Neural cell (in vitro differentiated cells): ENCODE measurements around the gene TSR3. TPM values are rescaled to one million over a fixed set of nuclear protein-coding genes. Genes with fewer than 3 reads are reported as not detected.

Experiments
- H2AFZ ChIP-seq: fragments of 200-600, 300-800 bp; sonication (generic), shearing (Covaris generic); 2 replicates; pipeline ENCODE4 v1.6.0; 2014; ENCODE audit warnings: low read depth, mild to moderate bottlenecking, antibody characterized with exemption, low read length, moderate library complexity
- H3F3A ChIP-seq: fragments of 200-600 bp; shearing (Covaris generic); 2 replicates; pipeline ENCODE4 v1.6.1; 2016; ENCODE audit warnings: mild to moderate bottlenecking, moderate library complexity, mixed read lengths, antibody characterized with exemption, low read length; ENCODE audit not compliant: insufficient read depth, poor library complexity, severe bottlenecking
- H3K27ac ChIP-seq: fragments of 200-600, 300-800 bp; sonication (generic), shearing (Covaris generic); 2 replicates; pipeline ENCODE4 v1.5.1; 2014; ENCODE audit warnings: mild to moderate bottlenecking, low read length, moderate library complexity
- H3K27me3 ChIP-seq: fragments of 300-800, 200-600 bp; sonication (generic), shearing (Covaris generic); 2 replicates; pipeline ENCODE4 v1.6.0; 2014; ENCODE audit warnings: mild to moderate bottlenecking, low read depth, low read length, moderate library complexity; ENCODE audit not compliant: insufficient read depth
- H3K36me3 ChIP-seq: fragments of 300-800, 200-600 bp; sonication (generic), shearing (Covaris generic); 2 replicates; pipeline ENCODE4 v1.5.1; 2014; ENCODE audit warnings: mild to moderate bottlenecking, antibody characterized with exemption, low read length, moderate library complexity; ENCODE audit not compliant: insufficient read depth
- H3K4me2 ChIP-seq: fragments of 300-800, 200-600 bp; sonication (generic), shearing (Covaris generic); 2 replicates; pipeline ENCODE4 v1.6.0; 2014; ENCODE audit warnings: mild to moderate bottlenecking, low read length
- H3K4me3 ChIP-seq: fragments of 300-800, 200-600 bp; sonication (generic), shearing (Covaris generic); 2 replicates; pipeline ENCODE4 v1.5.1; 2014; ENCODE audit warnings: mild to moderate bottlenecking, low read length, moderate library complexity
- H3K79me2 ChIP-seq: fragments of 200-600 bp; shearing (Covaris generic); replicated peaks from 2 replicates; pipeline ENCODE4 v1.6.0; 2014; ENCODE audit warnings: mild to moderate bottlenecking, low read length, moderate library complexity; ENCODE audit not compliant: insufficient read depth
- H3K9ac ChIP-seq: fragments of 300-800, 200-600 bp; sonication (generic), shearing (Covaris generic); 2 replicates; pipeline ENCODE4 v1.6.1; 2016; ENCODE audit warnings: mild to moderate bottlenecking, low read length, mixed read lengths
- H3K9me2 ChIP-seq: fragments of 200-600 bp; shearing (Covaris generic); 2 replicates; pipeline ENCODE4 v1.6.1; 2016; ENCODE audit warnings: mild to moderate bottlenecking, low read length, mixed read lengths; ENCODE audit not compliant: insufficient read depth
- H3K9me3 ChIP-seq: fragments of 200-600, 300-800 bp; sonication (generic), shearing (Covaris generic); 2 replicates; pipeline ENCODE4 v1.6.1; 2016; ENCODE audit warnings: mild to moderate bottlenecking, mixed run types, low read length, moderate library complexity, mixed read lengths
- H4K20me1 ChIP-seq: fragments of 200-600 bp; shearing (Covaris generic); 2 replicates; pipeline ENCODE4 v1.6.1; 2016; ENCODE audit warnings: mild to moderate bottlenecking, mixed run types; ENCODE audit not compliant: insufficient read depth
- EP300 ChIP-seq: fragments of 450-650 bp; conservative IDR thresholded peaks from 2 replicates; pipeline ENCODE4 v1.6.1; 2014; ENCODE audit warnings: antibody characterized with exemption, mild to moderate bottlenecking, moderate library complexity; ENCODE audit not compliant: poor library complexity, severe bottlenecking
- EZH2 ChIP-seq: fragments of 200-600, 300-800 bp; shearing (Covaris generic), sonication (generic); IDR thresholded peaks from 2 replicates; pipeline ENCODE4 v1.6.1; 2014; ENCODE audit warnings: antibody characterized with exemption, low read length, borderline replicate concordance, mild to moderate bottlenecking; ENCODE audit not compliant: insufficient read depth, poor library complexity, severe bottlenecking
- MXI1 ChIP-seq: fragments of 450-650 bp; conservative IDR thresholded peaks from 2 replicates; pipeline ENCODE4 v1.6.1; 2014; ENCODE audit warnings: antibody characterized with exemption, mild to moderate bottlenecking; ENCODE audit not compliant: poor library complexity, severe bottlenecking
- POLR2AphosphoS5 ChIP-seq: IDR thresholded peaks from 2 replicates; pipeline ENCODE4 v1.6.1; 2012
- RAD21 ChIP-seq: fragments of 450-650 bp; conservative IDR thresholded peaks from 2 replicates; pipeline ENCODE4 v1.6.1; 2014; ENCODE audit warnings: antibody characterized with exemption, mild to moderate bottlenecking, moderate library complexity
- SMC3 ChIP-seq: fragments of 450-650 bp; conservative IDR thresholded peaks from 2 replicates; pipeline ENCODE4 v1.6.1; 2014; ENCODE audit warnings: antibody characterized with exemption, mild to moderate bottlenecking, moderate library complexity; ENCODE audit not compliant: poor library complexity
- TAF1 ChIP-seq: IDR thresholded peaks from 2 replicates; pipeline ENCODE4 v1.6.1; 2012; ENCODE audit warnings: low read depth
- polyA plus RNA-seq: library from polyadenylated mRNA; depleted of rRNA; stranded (reverse); fragments of >200 nt; gene quantifications from 2 replicates; pipeline ENCODE4 v1.2.3, GENCODE V29; 2014
- TF ChIP-seq, protein P1 (sequence below): IDR thresholded peaks from 2 replicates; pipeline ENCODE4 v1.6.1; 2012; ENCODE audit warnings: borderline replicate concordance
- TF ChIP-seq, protein P2 (sequence below): fragments of 450-650 bp; IDR thresholded peaks from 2 replicates; pipeline ENCODE4 v1.5.1; 2014; ENCODE audit warnings: antibody characterized with exemption, mild to moderate bottlenecking, moderate library complexity; ENCODE audit not compliant: poor library complexity, severe bottlenecking

Gene TSR3
- polyA plus RNA-seq, 1 donor from 2014 or later, result 102 TPM

DNA sequence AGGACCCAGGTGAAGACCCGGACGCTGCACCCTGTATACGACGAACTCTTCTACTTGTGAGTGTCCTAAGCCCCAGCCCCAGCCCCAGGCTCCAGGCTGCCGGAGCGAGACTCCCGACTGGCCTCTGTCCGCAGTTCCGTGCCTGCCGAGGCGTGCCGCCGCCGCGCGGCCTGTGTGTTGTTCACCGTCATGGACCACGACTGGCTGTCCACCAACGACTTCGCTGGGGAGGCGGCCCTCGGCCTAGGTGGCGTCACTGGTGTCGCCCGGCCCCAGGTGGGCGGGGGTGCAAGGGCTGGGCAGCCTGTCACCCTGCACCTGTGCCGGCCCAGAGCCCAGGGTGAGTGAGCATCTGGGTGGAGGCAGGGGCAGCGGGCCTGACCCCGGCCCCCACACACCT, 3.7 kb downstream of the TSR3 start:
- Histone ChIP-seq H4K20me1 (no peaks in the 10 kb centered on the region), H3K4me3 (no peak overlapping the region)

DNA sequence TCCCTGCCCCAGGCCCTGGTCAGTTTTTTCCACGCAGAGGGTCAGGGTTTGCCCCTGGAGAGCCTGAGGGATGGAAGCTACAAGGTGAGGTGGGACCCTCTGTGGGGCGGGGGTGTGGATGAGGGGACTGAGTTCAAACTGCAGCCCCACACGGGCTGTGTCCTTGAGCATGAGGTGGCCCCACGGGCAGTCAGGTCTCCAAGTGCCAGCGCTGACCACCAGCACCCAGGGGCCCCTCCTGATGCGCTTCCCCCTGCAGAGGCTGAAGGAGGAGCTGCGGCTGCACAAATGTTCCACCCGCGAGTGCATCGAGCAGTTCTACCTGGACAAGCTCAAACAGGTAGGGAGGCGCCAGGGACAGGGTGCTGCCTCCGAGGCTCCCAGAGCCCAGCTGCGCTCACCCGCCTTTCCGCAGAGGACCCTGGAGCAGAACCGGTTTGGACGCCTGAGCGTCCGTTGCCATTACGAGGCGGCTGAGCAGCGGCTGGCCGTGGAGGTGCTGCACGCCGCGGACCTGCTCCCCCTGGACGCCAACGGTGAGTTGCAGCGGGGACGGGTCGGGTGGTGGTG, 4.3 kb downstream of the TSR3 start:
- Histone ChIP-seq H3F3A (no peaks in the 10 kb centered on the region), H3K36me3 (no peaks in the 10 kb centered on the region), H2AFZ (no peak overlapping the region), H3K4me2 (no peak overlapping the region), H3K4me3 (no peak overlapping the region), H3K27me3 (no peaks in the 10 kb centered on the region), H3K79me2 (peaks cover 14% of the 10 kb centered on the region), H3K9ac (no peak overlapping the region), H4K20me1 (no peaks in the 10 kb centered on the region), H3K27ac (no peak overlapping the region), H3K9me3 (no peaks in the 10 kb centered on the region), H3K9me2 (no peaks in the 10 kb centered on the region)
- no peak for TF ChIP-seq POLR2AphosphoS5

More for the DNA sequence above, 3.7 kb downstream of the TSR3 start:
- H3F3A ChIP-seq, result no peaks in the 10 kb centered on the region
- no peaks in the 10 kb centered on the region for H3K27me3 ChIP-seq
- H3K79me2 ChIP-seq, result peaks cover 20% of the 10 kb centered on the region
- H2AFZ ChIP-seq, result no peak overlapping the region
- TF ChIP-seq EP300 (no peak), TAF1 (no peak), MXI1 (no peak), SMC3 (no peak), POLR2AphosphoS5 (no peak), RAD21 (no peak), EZH2 (no peak)
- TF ChIP-seq, protein P1, sequence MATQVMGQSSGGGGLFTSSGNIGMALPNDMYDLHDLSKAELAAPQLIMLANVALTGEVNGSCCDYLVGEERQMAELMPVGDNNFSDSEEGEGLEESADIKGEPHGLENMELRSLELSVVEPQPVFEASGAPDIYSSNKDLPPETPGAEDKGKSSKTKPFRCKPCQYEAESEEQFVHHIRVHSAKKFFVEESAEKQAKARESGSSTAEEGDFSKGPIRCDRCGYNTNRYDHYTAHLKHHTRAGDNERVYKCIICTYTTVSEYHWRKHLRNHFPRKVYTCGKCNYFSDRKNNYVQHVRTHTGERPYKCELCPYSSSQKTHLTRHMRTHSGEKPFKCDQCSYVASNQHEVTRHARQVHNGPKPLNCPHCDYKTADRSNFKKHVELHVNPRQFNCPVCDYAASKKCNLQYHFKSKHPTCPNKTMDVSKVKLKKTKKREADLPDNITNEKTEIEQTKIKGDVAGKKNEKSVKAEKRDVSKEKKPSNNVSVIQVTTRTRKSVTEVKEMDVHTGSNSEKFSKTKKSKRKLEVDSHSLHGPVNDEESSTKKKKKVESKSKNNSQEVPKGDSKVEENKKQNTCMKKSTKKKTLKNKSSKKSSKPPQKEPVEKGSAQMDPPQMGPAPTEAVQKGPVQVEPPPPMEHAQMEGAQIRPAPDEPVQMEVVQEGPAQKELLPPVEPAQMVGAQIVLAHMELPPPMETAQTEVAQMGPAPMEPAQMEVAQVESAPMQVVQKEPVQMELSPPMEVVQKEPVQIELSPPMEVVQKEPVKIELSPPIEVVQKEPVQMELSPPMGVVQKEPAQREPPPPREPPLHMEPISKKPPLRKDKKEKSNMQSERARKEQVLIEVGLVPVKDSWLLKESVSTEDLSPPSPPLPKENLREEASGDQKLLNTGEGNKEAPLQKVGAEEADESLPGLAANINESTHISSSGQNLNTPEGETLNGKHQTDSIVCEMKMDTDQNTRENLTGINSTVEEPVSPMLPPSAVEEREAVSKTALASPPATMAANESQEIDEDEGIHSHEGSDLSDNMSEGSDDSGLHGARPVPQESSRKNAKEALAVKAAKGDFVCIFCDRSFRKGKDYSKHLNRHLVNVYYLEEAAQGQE, result no peak
- H3K9ac ChIP-seq, result no peak overlapping the region
- no peaks in the 10 kb centered on the region for H3K9me2 ChIP-seq
- H3K4me2 ChIP-seq, result no peak overlapping the region
- no peaks in the 10 kb centered on the region for H3K36me3 ChIP-seq
- no peaks in the 10 kb centered on the region for H3K9me3 ChIP-seq
- no peak overlapping the region for H3K27ac ChIP-seq

DNA sequence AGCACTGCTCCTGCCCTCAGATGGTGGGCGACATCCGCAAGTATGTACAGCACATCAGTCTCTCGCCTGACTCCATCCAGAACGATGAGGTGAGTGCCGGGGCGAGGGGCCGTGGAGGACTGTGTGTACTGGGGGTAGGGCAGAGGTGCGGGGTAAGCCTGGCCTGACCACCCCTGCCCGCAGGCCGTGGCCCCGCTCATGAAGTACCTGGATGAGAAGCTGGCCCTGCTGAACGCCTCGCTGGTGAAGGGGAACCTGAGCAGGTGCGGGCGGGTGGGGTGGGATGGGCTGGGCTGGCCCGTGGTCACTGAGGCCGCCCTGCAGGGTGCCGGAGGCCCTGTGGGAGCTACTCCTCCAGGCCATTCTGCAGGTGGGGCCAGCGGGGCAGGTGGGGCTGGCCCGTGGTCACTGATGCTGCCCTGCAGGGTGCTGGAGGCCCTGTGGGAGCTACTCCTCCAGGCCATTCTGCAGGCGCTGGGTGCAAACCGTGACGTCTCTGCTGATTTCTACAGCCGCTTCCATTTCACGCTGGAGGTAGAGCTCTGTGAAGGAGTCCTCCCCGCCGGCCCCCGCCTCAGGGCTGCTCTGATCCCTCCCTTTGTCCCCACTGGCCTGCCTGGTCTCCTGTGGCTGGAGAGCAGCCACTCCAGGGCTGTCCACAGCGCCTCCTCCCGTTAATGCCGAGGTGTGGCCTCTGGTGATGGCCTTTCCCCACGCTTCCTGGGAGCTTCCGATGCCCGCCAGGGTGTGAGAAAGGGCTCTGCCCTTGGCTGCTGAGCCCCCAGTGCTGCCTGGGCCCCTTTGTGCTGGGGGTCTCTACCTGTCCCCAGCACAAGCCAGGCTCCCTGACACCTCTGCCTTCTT, 5.0 kb downstream of the TSR3 start:
- H3K27me3 ChIP-seq, result no peaks in the 10 kb centered on the region
- H3K4me2 ChIP-seq, result no peak overlapping the region
- H3K9me2 ChIP-seq, result no peaks in the 10 kb centered on the region
- no peak overlapping the region for H2AFZ ChIP-seq
- H3K4me3 ChIP-seq, result no peak overlapping the region
- H3F3A ChIP-seq, result no peaks in the 10 kb centered on the region
- peaks cover 8% of the 10 kb centered on the region for H3K79me2 ChIP-seq
- H3K9ac ChIP-seq, result no peak overlapping the region
- H3K9me3 ChIP-seq, result no peaks in the 10 kb centered on the region
- H3K27ac ChIP-seq, result no peak overlapping the region
- no peaks in the 10 kb centered on the region for H3K36me3 ChIP-seq
- H4K20me1 ChIP-seq, result no peaks in the 10 kb centered on the region
- TF ChIP-seq, protein P1, result no peak
- TF ChIP-seq SMC3 (no peak), TAF1 (no peak), RAD21 (no peak), EP300 (no peak), MXI1 (no peak), EZH2 (no peak), POLR2AphosphoS5 (no peak)
- TF ChIP-seq, protein P2, sequence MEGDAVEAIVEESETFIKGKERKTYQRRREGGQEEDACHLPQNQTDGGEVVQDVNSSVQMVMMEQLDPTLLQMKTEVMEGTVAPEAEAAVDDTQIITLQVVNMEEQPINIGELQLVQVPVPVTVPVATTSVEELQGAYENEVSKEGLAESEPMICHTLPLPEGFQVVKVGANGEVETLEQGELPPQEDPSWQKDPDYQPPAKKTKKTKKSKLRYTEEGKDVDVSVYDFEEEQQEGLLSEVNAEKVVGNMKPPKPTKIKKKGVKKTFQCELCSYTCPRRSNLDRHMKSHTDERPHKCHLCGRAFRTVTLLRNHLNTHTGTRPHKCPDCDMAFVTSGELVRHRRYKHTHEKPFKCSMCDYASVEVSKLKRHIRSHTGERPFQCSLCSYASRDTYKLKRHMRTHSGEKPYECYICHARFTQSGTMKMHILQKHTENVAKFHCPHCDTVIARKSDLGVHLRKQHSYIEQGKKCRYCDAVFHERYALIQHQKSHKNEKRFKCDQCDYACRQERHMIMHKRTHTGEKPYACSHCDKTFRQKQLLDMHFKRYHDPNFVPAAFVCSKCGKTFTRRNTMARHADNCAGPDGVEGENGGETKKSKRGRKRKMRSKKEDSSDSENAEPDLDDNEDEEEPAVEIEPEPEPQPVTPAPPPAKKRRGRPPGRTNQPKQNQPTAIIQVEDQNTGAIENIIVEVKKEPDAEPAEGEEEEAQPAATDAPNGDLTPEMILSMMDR, result no peak
